GM18498 (cell line): ENCODE data around the gene TULP4.
A peak's percentile ranks its signal among the peaks of the same experiment; 100 is the strongest.
"Not testable (repeated sequence)": the region's sequence is repeated elsewhere in the genome, so short reads cannot be mapped to it uniquely, and the experiment has no call there.

ENCODE experiments used
- ATAC-seq: cut with Tn5 transposase; IDR thresholded peaks from one replicate; pipeline ENCODE4 v1.9.1; 2021; ENCODE audit warnings: mild to moderate bottlenecking, moderate library complexity; ENCODE audit not compliant: unreplicated experiment

Gene TULP4

GRCh38 chr6:158464483-158464882 lies 152.2 kb downstream of the TULP4 start:
- ATAC-seq = no peak

- no peak for ATAC-seq
Observed at GRCh38 chr6:158465257-158465656, 153.0 kb downstream of the TULP4 start.

GRCh38 chr6:158465747-158466146 lies 153.5 kb downstream of the TULP4 start:
- no peak for ATAC-seq

- no peak for ATAC-seq
Observed at GRCh38 chr6:158467923-158468322, 155.7 kb downstream of the TULP4 start.

- ATAC-seq = no peak
Observed at GRCh38 chr6:158468666-158469065, 156.4 kb downstream of the TULP4 start.

- ATAC-seq = not testable (repeated sequence)
Observed at GRCh38 chr6:158470023-158470422, 157.8 kb downstream of the TULP4 start.

- ATAC-seq = no peak
Observed at GRCh38 chr6:158471339-158471738, 159.1 kb downstream of the TULP4 start.

GRCh38 chr6:158472447-158472846 lies 160.2 kb downstream of the TULP4 start:
- no peak for ATAC-seq

- peak; percentile 5 for ATAC-seq
Observed at GRCh38 chr6:158474961-158475343, 162.7 kb downstream of the TULP4 start.

GRCh38 chr6:158475344-158476302 lies 163.4 kb downstream of the TULP4 start:
- ATAC-seq = peak; percentile 80

- ATAC-seq = no peak
Observed at GRCh38 chr6:158476389-158476788, 164.1 kb downstream of the TULP4 start.

- not testable (repeated sequence) for ATAC-seq
Observed at GRCh38 chr6:158477722-158478121, 165.5 kb downstream of the TULP4 start.

GRCh38 chr6:158480989-158481388 lies 168.7 kb downstream of the TULP4 start:
- ATAC-seq = no peak

- no peak for ATAC-seq
Observed at GRCh38 chr6:158481690-158482473, 169.6 kb downstream of the TULP4 start.

GRCh38 chr6:158485431-158485830 lies 173.2 kb downstream of the TULP4 start:
- ATAC-seq = no peak

GRCh38 chr6:158487495-158487894 lies 175.2 kb downstream of the TULP4 start:
- ATAC-seq = no peak

GRCh38 chr6:158488065-158488464 lies 175.8 kb downstream of the TULP4 start:
- no peak for ATAC-seq

- no peak for ATAC-seq
Observed at GRCh38 chr6:158489441-158489840, 177.2 kb downstream of the TULP4 start.

- ATAC-seq = no peak
Observed at GRCh38 chr6:158492881-158493280, 180.6 kb downstream of the TULP4 start.

- no peak for ATAC-seq
Observed at GRCh38 chr6:158496700-158497099, 184.4 kb downstream of the TULP4 start.

GRCh38 chr6:158497620-158498019 lies 185.4 kb downstream of the TULP4 start:
- no peak for ATAC-seq

GRCh38 chr6:158498362-158498761 lies 186.1 kb downstream of the TULP4 start:
- no peak for ATAC-seq
